GM12864 (cell line): ENCODE measurements around the gene GCC2.
"Not testable (repeated sequence)": the region's sequence is repeated elsewhere in the genome, so short reads cannot be mapped to it uniquely, and the experiment has no call there.

ENCODE experiments used
- DNase-seq: peaks from one replicate; pipeline ENCODE4 v3.0.0-alpha.2; 2011; ENCODE audit warnings: low read depth
- H3K4me3 ChIP-seq: 2 replicates; pipeline ENCODE4 v1.5.1; 2011; ENCODE audit warnings: mild to moderate bottlenecking, low read depth, low read length, control low read depth
- TF ChIP-seq, protein P1 (sequence below): IDR thresholded peaks from 2 replicates; pipeline ENCODE4 v1.5.1; 2011; ENCODE audit warnings: low read depth, mild to moderate bottlenecking, moderate library complexity, low read length, control low read depth, inconsistent platforms; ENCODE audit errors: missing control alignments

Gene GCC2

DNA sequence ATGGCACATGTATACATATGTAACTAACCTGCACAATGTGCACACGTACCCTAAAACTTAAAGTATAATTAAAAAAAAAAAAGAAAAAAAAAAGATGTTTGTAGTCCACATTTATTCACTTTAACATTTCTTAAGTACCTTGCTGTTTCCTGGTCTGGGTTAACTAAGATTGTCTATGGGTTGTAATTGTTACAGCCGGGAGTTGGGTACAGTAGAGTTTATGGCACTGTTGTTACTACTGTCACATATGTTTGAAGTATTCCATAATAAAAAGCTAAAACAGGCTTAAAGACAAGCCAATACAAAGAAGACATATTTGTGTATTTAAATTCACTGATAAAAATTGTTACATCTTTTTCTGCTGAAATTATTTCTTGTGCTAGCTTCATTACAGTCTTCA lies 36.2 kb downstream of the GCC2 start:
- TF ChIP-seq, protein P1, sequence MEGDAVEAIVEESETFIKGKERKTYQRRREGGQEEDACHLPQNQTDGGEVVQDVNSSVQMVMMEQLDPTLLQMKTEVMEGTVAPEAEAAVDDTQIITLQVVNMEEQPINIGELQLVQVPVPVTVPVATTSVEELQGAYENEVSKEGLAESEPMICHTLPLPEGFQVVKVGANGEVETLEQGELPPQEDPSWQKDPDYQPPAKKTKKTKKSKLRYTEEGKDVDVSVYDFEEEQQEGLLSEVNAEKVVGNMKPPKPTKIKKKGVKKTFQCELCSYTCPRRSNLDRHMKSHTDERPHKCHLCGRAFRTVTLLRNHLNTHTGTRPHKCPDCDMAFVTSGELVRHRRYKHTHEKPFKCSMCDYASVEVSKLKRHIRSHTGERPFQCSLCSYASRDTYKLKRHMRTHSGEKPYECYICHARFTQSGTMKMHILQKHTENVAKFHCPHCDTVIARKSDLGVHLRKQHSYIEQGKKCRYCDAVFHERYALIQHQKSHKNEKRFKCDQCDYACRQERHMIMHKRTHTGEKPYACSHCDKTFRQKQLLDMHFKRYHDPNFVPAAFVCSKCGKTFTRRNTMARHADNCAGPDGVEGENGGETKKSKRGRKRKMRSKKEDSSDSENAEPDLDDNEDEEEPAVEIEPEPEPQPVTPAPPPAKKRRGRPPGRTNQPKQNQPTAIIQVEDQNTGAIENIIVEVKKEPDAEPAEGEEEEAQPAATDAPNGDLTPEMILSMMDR, result no peak
- no peak for DNase-seq

DNA sequence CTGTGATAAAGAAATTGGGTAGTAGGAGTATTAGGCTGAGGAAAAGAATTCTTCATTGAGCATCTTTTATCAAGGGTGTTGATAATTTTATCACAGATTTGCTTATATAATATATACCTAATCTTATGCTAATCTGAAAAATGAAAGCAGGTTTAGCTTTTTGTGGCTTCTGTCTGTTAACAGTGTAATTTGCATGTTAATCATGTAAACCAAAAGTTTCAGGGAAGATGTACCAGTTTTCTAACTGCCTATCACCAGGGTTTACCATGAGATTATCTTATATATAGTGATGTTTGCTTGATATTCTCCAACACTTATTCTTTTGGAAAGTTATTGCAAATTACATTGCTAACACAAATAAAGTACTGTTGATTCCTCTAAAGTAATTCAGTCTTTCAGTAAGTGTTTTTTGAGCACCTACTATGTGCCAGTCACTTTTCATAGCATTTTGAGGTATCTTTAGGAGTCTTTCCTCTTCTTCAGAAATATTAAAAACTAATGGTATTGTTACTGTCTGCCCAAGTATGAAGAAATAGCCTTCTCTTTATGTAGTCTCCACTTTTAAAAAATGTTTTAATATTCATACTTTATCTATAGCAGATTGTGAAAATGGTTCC lies 41.6 kb downstream of the GCC2 start:
- no peak for DNase-seq
- no peak overlapping the region for H3K4me3 ChIP-seq
- TF ChIP-seq, protein P1, result no peak

More for the DNA sequence above, 36.2 kb downstream of the GCC2 start:
- no peak overlapping the region for H3K4me3 ChIP-seq

DNA sequence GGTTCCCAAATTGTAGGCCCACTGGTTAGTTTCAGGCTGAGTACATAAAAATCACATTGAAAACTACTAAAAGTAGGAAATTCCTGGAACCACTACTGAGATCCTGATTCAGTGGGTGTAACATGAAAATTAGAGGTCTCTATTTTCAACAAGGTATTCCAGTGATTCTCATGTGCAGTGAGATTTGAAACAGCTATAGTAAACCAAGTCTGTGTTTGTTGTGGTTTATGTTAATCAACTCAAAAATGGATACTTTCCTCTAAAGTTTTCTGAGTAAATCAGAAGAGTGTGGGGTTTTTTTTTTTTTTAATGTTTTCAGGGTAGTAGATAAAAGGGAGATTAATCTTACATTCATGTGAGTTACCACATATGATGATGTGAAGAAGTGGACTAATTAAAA lies 42.8 kb downstream of the GCC2 start:
- TF ChIP-seq, protein P1, result no peak
- no peak overlapping the region for H3K4me3 ChIP-seq
- no peak for DNase-seq

DNA sequence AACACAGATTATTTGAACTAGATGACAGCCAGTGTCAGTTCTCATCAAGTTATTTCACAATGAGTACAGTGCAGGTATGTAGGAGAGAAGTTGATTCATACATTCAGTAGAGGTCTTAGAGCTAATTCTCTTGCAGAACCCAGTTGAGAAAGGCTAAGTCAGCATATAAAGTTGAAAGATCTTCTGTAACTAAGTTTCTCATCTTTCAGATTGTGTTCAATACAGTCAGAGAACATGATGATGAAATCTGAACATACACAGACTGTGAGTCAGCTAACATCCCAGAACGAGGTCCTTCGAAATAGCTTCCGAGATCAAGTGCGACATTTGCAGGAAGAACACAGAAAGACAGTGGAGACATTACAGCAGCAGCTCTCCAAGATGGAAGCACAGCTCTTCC lies 43.4 kb downstream of the GCC2 start:
- no peak overlapping the region for H3K4me3 ChIP-seq
- TF ChIP-seq, protein P1, result no peak
- DNase-seq, result no peak

DNA sequence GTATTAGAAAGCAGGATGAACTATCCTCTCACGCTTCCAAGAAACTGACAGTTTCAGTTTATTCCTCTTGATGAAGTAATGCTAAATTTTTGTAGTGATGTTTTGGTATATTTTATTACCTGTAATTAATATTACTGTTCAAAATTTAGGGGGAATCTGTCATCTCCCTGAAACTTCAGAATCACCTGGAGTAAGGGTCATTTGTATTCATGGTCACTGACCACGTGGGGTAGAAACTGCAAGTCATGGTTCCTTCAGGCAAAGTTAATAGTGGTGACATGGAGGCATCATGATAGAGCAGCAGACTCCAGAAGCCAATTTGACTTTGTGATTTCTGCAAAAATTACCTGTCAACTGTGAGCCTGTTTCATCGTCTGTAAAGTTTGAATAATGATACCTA lies 47.2 kb downstream of the GCC2 start:
- not testable (repeated sequence) for DNase-seq, H3K4me3 ChIP-seq

DNA sequence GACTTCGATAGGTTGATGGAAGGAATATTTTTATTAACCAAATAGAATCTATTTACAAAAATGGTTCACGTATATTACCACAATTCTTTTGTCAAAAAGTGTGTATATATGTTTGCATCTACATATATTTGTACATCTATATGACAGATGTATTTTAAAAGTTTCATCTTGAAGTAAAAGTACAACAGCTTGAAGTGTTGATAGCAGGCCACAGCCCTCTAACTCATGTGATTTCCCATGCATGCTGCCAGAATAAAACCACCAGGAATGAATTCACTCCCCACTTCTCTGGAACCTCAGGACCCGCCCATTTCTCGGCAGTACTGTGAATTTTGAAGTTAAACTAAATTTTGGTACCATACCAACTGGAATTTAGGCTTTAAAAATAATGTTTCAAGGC lies 58.6 kb downstream of the GCC2 start:
- not testable (repeated sequence) for DNase-seq, H3K4me3 ChIP-seq

DNA sequence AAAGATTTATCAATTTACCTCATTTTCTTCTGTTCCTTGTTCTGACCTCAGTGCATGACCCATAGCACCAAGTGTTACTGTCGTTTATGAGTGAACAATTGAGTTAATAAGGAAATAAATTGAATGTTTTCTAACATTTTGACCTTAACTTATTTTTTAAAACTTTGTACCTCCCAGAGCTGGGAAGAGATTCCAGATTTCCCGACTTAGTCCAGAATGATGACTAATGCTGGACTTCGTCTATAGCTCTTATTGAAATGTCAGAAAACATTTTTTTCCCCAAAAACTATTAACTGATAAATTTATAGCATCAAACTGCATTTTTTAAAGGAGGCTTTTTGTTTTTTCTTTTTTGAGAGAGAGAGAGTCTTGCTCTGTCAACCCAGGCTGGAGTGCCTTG lies 63.4 kb downstream of the GCC2 start:
- not testable (repeated sequence) for H3K4me3 ChIP-seq, DNase-seq

DNA sequence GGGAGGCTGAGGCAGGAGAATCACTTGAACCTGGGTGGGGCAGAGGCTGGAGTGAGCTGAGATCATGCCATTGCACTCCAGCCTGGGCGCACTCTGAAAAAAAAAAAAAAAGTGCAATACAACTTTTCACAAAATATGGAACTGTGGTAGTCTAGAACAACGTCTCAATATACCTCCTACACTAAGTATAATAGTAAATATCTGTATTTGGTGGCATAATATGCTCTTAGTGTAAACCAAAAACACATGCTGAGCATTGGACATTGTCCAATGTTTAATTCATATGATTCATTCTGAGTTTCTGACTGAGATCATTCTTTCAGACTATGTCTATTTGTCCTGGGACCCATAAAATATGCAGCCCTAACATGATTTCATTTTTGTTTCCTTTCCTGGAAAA lies 65.5 kb downstream of the GCC2 start:
- not testable (repeated sequence) for DNase-seq, H3K4me3 ChIP-seq

DNA sequence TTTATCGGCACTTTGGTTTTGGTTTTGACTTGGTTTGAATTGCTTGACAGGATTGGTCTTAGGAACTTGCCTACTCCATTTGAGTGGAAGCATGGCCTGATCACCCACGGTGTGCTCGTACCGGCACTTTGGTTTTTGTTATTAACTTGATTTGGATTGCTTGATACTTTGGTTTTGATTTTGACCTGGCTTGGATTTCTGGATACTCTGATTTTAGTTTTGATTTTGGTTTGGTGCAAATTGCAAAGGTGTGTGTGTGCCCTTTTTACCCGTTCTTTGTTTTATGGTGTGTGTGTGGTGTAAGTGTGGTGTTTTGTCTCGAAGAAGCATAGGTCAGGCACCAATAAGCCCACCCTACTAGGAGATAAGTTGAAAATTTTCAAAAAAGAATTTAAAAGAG lies 75.7 kb downstream of the GCC2 start:
- not testable (repeated sequence) for DNase-seq

DNA sequence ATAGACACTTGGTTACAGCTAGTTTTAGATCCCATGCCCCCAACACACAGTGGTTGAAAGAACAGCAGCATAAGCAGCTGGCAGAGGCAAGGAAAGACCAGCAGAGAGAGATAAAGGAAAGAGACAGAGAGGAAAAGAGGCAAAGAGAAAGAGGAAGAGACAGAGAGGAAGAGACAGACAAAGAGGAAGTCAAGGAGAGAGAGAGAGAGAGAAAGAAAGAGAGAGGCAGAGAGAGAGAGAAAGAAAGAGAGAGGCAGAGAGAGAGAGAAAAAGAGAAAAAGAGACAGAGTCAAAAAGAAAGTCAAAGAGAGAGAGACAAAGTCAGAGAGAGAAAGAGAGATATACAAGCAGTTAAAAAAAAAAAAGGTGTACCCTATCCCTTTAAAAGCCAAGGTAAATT lies 76.3 kb downstream of the GCC2 start:
- H3K4me3 ChIP-seq, DNase-seq: not testable (repeated sequence)

More for the DNA sequence above, 75.7 kb downstream of the GCC2 start:
- not testable (repeated sequence) for H3K4me3 ChIP-seq

DNA sequence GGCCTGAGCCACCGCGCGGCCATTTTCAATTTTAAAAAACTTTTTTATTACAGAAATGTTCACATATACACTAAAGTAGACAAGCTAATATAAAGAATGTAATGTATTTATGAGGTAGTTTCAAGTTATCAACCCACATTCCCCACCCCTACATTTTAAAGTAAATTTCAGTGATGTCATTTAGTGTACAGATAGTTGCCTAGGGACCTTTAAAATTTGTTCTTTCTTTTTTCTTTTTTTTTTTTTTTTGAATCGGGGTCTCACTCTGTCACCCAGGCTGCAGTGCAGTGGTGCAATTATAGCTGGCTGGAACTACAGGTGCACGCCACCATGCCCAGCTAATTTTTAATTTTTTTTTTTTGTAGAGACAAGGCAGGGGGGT lies 82.7 kb downstream of the GCC2 start:
- no peak for DNase-seq
- H3K4me3 ChIP-seq, result no peak overlapping the region; the same call in 1 of the 2 replicates

More for the DNA sequence above, 82.7 kb downstream of the GCC2 start:
- TF ChIP-seq, protein P1, result no peak
